Body of pancreas (tissue), 4 donors: ENCODE data around the gene CUL4A.
"Not testable (repeated sequence)": the region's sequence is repeated elsewhere in the genome, so short reads cannot be mapped to it uniquely, and the experiment has no call there.

Experiments
- CTCF ChIP-seq, 7 experiments: fragments of 450-650 bp in 4 of 7; fragments of 200-600 bp in 3 of 7; sonication (generic) in 3 of 7; IDR thresholded peaks; one replicate each; pipeline ENCODE4 v1.5.1; 2016 to 2019; ENCODE audit warnings: antibody characterized with exemption in 7 of 7
- POLR2A ChIP-seq, 3 donors: fragments of 450-650 bp; IDR thresholded peaks; one replicate each; pipeline ENCODE4 v1.6.1; 2016; ENCODE audit warnings: antibody characterized with exemption in 3 of 3, mild to moderate bottlenecking in 2 of 3

- not testable (repeated sequence) for TF ChIP-seq CTCF, POLR2A (IDR thresholded peaks at IDR 0.05)
These were observed 32.2 kb downstream of the CUL4A start for GRCh38 chr13:113241623-113242022.
